Stimulated activated CD4-positive, alpha-beta T cell treated with anti-CD3 and anti-CD28 coated beads, TNF-alpha, amount 100 ng/mL, for 24 hours (primary cell): ENCODE measurements around the gene MAD1L1.
"Not testable (repeated sequence)": the region's sequence is repeated elsewhere in the genome, so short reads cannot be mapped to it uniquely, and the experiment has no call there.

ENCODE experiments used
- DNase-seq, 3 experiments: peaks; one replicate each; pipeline ENCODE4 v3.0.0-alpha.2; 2020; ENCODE audit warnings: low read depth in 3 of 3

The MAD1L1 gene

DNA sequence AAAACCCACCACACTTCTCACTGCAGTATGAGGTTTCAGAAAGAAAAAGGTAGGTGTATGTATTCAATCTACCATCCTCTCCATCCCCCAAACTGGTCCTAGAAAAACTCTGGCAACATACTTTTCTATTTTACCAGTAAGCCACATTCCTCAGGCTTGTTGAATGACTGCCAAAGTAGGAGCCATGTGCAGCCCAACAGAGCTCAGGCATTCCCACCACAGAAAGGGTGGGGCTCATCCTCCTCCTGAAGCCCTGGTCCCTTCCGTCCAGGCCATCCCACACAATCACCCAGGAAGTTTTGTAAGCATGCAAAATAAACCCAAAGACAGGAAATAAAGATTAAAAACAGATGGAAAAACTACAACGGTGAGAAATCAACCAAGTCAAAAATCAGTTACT lies 57.2 kb downstream of the MAD1L1 start:
- DNase-seq, result no peak

DNA sequence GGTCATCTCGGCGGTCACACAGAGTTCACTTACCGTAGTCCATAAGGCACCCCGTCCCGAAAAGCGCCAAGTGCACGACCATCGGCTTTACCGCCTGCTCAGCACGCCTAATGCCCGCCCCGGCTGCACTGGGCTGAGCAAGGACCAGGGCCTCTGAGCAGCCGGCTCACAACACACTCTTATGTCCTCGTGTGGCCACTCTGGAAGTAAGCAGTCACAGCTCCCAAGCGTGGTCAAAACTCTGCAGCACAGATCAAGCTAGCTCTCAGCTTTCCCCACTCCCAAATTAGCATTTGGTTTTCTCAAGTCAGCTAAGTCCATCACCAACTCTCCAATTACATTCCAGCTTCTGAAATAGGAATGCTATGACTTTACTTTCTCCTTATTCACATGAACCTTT lies 57.7 kb downstream of the MAD1L1 start:
- DNase-seq, result no peak

DNA sequence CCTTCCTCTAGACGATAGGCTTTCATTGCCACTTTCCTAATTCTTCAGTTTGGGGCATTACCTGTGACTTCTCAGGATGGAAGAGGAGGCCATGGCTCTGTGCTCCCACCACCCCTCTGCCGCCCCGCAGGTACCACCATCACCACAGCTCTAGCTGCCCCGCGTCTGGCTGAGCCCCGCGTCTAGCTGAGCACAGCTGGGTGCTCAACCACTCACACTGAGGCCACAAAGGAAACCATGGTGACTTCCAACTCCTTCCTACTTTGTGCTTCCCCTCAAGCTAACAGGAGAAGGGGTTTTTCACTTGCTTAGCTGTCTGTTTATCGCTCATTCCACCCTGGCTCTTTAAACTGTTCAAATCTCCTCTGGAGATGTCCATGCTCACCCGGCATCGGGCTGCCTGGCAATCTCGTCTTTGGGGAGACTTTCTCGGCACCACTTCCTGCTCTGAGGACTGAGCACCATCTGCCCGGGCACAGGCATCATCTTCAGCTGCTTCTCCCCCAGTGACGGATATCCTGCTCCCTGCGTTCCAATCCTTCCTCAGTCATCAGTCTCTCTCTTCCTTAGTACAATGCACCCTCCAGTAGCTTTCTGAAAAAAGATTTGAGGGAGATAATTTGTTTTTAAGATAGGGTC lies 59.4 kb downstream of the MAD1L1 start:
- no peak for DNase-seq

DNA sequence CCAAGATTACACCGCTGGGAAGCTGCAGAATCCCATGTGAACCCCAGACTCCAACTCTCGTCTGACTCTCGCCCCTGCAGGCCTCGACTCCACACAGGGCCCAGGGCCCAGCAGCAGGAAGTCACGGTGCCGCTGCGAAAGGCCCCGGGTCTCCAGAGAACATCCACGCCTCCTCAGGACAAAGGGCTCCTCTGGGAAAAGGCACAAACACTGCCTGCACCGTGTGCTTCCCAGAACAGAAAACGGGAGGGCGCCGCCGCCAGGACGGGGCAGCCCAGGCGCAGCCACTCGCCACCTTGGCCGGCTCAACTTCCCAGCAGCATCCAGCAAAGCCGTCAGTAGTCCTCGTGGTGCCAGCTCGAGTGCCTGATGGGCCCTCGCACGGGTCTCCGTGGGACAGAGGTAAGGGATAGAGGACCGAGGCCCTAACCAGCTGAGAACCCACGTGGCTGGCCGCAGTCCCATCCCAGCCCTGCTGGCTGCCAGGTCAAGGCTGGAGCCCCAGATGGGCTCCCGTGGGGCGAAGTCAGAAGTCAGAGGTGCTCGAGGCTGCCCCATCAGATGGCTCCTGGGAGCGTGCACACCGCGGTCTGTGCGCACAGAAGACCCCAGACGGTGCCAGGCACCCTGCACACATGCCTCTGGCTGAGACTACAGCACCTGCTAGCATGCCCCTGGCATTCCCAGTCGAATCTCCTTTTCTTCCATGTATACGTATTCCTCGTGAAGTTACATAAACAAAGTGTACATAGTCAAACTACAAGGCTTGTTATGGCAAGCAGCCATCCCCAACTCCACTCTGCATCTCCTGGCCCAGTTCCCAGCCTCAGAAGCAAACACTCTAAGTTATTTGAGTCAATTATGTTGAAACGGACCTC lies 60.2 kb downstream of the MAD1L1 start:
- DNase-seq, result no peak

DNA sequence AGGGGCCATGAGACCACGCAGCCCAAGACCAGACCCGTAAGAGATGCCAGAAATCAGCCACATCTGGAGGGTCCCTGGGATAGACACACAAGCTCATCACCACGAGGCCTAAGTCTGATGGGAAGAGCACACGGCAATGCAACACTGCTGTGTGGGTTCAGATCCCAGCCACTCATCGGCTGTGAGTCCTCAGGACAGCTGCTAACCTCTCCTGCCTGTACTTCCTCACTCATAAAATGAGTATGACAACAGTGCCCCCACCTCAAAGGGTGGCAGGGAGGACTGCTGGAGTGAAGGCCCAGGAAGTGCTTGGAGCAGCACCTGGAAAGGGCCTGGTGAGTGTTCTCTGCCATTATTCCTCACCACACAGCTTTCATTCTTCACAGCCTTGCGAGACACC lies 60.9 kb downstream of the MAD1L1 start:
- DNase-seq, result no peak

DNA sequence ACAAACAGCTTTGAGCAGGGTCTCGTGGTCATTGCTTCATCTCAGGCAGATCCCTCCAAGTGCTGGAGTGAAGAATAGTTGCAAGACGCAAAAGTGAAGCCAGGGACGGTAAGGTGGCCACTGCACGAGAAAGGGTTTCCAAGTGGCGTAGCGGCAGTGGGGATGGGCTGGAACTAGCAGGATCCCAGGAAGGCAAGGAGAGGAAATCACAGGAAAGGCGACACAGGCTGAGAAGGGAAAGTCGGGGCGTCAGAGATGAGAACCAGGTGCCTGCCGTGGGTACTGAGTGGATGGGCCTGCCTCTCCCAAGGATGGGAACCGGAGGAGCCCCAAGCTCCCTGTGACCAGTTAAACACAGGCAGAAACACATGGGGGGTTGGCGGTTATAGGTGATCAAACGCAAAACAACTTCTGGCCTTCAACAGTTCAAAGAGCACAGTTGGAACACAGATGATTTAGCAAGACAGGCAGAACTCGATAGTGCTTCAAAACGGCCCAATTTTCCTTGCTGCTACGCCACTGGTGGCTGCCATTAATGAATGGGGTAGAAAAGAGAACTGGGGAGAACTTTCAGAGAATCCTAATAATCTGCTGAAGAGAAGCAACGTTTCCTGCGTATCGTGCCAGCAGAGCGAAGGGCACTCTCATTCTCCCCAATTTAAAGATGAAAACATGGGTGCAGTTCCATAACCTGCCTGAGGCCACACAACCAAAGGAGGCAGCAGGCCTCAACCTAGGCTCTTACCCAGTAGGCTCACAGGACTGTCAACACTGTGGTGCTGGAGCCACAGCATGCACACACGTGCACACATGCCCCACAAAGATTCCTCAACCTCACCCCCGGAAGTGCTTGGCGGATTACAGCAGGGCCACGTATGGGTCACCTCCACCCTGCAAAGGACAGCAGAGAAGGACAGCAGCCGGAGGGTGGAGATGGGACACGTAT lies 61.9 kb downstream of the MAD1L1 start:
- DNase-seq, result no peak

DNA sequence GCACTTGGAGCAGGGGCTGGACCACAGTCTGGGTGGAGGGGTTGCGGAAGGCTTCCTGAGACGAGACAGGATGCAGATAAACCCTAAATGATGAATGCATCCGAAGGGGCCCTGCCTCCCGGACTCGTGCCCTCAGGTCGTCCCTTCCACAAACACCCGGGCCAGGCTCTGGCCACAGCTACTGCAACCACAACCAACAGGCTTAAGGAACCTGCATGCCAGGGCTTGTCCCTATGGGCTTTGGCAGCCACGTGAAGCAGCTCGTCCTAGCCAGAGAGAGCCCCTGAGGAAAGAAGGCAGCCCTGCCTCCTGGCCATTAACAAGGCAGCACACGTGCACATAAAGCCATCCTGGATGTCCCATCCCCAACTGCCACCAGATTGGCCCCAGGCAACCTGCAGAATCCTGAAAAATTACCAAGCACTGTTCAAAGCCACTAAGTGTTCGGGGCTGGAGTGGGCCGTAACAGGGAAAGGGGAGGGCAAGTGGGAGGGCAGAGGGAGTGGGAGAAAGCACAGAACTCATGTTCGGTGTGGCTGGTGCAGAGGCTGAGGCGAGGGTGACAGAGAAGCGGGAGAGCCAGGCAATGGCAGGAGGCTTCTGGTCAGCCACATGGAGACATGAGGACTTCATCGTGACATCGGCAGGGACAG lies 62.7 kb downstream of the MAD1L1 start:
- DNase-seq, result no peak

DNA sequence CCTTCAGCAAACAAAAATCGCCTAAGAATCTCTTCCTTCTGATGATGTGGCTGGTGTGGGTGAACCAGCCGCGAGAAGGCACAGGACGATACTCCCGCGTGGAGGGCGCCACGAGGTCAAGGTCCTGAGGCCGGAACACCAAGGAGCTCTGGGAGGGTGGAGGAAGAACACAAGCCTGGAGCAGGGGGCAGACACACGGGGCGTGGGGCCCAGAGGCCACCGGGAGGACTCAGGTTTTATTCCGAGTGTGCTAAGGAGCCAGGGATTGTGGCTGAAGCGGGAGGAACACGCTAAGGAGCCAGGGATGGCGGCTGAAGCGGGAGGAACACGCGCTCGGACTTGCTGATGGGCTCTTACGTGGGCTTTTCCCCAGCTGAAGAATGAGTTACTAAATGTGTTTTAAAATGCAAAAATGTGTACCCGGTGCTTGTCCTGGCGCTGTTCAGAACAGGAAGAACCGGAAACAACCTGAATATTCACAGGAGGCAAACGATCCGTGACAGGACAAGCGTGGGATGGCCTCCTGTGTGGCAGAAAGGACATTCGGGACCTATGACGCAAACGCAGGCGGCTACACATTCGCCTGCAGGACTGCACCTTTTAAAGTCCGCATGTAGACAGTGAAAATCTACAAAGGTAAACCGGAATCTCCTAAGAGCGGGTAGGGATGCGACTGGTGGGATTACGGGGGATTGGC lies 64.0 kb downstream of the MAD1L1 start:
- DNase-seq, result no peak

DNA sequence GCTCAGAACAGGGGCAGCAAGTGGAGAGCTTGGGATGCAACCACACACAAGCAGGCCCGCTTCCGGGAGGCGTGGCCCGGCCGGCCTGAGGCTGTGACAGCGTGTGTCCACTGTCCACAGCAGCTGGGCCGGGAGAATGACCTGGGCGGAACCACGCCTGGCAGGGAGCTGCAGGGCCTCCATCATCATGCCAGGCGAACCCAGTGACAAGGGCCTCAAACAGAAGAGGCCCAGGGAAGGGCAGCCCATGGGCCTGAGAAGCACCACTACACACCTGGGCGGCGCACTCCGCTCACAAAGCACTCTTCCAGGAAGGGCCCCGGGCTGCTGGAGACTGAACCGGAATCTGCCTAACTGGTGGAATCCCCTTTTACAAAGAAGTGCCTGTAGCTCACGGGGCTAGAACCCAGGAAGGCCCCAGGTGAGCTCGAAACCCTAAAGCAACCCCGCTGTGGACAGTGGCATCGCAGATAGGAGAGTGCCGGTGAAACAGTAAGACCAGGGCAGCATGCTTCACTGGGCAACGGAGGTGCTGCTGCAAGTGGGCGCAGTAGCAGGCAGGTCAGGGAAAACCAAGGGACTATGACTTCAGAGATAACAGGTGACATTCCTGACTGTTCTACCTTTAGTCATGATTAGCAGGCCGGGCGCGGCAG lies 66.0 kb downstream of the MAD1L1 start:
- no peak for DNase-seq

DNA sequence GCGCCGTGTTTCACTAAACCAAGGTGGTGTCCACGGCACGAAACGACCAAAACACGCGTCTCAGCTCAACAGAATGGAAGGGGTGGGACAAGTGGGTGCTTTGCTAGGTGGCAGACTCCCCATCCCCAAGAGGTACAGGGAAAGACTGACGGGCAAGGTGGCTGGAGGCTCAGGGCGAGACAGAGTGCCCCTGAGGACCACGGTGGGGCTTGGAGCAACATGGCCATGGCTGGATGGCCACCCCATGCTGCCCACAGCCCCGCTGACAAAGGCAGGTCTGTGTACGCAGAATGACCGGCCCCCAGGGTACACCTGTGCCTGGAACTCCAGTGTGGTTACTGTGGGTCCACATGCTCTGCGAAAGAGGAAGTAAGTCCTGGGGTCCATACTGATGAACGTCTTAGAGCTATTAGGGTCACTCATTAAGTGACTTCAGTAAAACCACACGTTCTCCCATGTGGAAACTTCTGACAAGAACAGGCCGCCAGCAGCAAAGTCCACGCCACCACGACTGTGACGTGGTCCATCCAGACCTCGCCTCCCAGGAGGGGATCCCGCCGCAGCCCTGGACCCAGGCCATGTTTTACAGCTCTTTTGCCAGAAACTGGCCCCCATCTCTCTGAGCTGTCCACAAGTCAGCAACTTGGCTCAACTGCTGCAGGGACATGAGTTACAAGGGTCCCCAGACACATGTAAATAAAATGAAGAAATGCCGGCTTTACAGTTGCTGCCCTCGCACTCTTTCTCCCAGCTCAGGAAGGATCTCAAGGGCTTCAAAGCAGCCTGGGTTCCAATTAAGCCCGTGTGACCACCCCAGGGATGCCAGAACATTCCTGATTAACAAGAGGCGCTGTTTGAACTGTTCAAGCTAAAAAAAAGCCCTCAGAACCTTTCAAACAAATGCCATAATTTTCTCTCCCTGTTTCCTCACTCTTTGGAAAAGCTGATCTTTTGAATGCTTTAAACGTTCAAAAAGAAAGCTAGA lies 66.8 kb downstream of the MAD1L1 start:
- no peak for DNase-seq

DNA sequence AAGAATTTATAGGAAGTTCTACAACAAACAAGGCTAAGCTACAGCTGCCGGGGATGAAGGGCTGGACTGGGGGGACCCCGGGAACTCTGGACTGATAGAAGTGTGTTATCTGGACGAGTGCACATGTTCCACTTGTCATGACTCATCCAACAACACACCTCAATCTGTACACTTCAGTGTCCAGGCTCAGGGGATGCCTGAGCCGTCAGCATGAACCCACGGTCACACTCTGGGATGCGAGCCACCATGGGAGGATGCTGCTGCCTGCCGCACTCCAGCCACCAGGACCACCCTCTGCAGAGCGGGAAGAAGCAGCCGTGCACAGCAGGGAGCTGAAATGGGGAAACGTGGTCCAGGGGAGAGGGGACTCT lies 67.5 kb downstream of the MAD1L1 start:
- DNase-seq, result no peak

DNA sequence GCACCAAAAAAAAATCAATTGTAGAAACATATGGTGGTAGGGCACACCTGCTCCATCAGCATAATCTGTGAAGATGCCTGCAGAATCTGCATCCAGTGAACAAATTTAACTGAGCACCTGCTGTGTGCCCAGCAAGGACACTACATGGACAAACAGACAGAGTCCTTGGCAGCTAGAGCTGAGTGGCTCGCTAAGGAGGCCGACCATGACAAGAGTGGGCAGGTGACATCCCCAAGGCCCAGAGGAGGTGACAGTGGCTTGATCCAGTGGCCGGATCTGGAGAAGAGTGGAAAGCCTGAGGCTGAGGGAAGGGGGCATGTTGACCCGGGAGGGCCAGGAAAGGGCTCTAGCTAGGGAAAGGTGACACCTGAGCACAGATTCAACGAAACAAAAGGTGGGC lies 68.1 kb downstream of the MAD1L1 start:
- DNase-seq, result no peak

DNA sequence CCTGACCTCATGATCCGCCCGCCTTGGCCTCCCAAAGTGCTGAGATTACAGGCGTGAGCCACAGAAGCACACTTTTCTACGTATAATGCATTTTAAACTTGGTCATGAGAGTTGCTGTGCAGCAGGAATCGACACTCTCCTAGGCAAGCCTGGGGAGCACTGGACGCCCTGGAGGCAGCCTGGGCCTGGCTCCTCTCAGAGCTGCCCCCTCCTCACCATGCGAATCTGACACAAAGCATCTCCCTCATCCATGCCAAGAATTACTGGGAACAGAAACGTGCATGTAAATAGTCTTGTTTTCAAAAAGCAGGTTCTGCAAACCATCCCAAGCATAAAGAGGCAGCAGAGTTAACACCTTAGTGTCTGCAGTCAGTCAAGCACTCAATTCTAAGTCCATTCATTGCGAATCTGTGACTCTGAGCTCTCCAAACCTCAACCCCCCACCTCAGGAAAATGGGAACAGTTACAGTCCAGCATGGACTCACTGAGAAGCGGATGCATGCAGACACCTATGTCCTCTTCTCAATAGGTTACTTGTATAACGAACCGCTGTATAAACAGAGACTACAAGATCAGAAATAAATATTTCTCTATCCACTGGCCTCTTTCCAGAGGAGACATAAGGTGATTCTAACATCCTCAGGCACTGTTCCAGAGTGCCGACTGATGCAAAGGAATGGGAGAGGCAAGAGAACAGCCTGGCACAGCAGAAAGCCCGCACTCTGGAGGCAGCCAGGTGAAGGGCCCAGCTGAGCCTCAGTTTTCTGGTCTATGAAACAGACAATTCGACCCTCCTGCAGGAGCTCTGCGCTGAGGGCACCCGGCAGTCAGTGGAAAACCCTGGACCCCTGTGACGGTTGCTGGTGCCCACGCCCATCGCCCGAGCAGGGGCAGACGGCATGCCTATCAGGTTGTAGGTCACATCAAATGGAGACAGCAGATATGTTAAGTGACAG lies 68.9 kb downstream of the MAD1L1 start:
- DNase-seq, result no peak

DNA sequence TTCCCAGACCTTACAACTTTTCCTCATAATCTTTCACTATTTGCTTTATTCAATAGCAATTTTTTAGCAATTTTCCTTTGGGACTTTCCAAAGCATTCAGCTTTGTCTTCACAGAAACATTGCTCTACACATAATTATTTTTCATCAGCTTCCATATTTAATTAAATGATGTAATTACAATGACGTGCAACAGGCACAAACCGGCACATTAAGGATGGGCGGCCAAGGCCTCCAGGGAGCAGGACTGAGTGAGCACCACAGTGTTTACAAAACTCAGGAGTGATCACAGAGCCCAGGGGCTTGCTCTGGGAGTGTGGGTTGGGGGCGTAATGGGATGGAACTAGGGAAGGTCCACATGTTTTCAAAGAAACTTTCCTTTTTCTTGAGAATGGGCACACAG lies 69.8 kb downstream of the MAD1L1 start:
- DNase-seq, result no peak

DNA sequence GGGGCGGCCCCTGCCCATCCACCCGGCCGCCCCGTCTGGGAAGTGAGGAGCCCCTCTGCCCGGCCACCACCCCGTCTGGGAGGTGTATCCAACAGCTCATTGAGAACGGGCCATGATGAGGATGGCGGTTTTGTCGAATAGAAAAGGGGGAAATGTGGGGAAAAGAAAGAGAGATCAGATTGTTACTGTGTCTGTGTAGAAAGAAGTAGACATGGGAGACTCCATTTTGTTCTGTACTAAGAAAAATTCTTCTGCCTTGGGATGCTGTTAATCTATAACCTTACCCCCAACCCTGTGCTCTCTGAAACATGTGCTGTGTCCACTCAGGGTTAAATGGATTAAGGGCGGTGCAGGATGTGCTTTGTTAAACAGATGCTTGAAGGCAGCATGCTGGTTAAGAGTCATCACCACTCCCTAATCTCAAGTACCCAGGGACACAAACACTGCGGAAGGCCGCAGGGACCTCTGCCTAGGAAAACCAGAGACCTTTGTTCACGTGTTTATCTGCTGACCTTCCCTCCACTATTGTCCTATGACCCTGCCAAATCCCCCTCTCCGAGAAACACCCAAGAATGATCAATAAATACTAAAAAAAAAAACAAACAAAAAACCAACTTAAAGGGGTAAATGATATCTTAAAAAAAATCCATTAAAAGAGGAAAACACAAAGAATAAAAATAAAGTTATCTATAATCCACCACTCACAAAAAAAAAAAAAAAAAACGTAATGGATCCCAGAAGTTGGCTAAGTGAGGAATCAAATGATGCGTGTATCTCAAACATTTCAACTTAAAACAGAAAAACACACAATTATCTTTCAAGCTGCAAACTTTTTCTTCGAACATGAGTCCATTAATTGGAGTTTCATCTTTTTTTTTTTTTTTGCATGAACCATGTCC lies 70.5 kb downstream of the MAD1L1 start:
- DNase-seq, result not testable (repeated sequence)

DNA sequence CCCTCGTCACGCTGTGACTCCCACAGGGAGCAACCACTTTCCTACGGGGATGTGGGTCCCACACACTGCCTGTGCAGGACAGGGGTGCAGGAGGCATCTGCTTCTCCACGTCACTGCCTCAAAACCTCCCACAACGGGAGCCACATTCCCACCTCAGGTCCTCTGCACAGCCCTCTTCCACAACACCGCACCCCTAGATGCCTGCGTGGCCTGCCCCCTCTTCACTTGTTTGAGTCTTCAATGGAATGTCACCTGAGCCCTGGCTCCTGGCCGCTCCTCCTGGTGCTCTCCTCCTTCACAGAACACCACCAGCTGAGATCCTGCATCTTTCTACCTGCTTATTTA lies 73.6 kb downstream of the MAD1L1 start:
- DNase-seq, result no peak
